GM23338 (cell line): ENCODE results near the gene KCNJ13. TPM values are rescaled to one million over a fixed set of nuclear protein-coding genes. Genes with fewer than 3 reads are reported as not detected.

Experiments
- CREB1 ChIP-seq: fragments of 250-450 bp; sonication (Bioruptor Pico); IDR thresholded peaks from 2 replicates; pipeline ENCODE4 v1.5.0; 2020; ENCODE audit warnings: low read depth, mild to moderate bottlenecking, moderate library complexity
- EZH2 ChIP-seq: fragments of 200-600 bp; sonication (generic); IDR thresholded peaks from one replicate; pipeline ENCODE4 v1.8.0; 2017; ENCODE audit warnings: antibody characterized with exemption, mild to moderate bottlenecking, low read depth; ENCODE audit not compliant: unreplicated experiment
- EZH2phosphoT487 ChIP-seq: fragments of 200-600 bp; sonication (generic); IDR thresholded peaks from one replicate; pipeline ENCODE4 v1.8.1; 2018; ENCODE audit warnings: antibody characterized with exemption; ENCODE audit not compliant: unreplicated experiment
- JUNB ChIP-seq: IDR thresholded peaks from one replicate; pipeline ENCODE4 v1.6.1; 2016; ENCODE audit warnings: antibody characterized with exemption; ENCODE audit not compliant: unreplicated experiment
- NANOG ChIP-seq: IDR thresholded peaks from 2 replicates; pipeline ENCODE4 v1.6.1; 2016; ENCODE audit warnings: antibody characterized with exemption, borderline replicate concordance
- POLR2AphosphoS5 ChIP-seq: IDR thresholded peaks from 2 replicates; pipeline ENCODE4 v1.6.1; 2016; ENCODE audit warnings: antibody characterized with exemption, low read depth
- STAT1 ChIP-seq: IDR thresholded peaks from one replicate; pipeline ENCODE4 v1.6.1; 2016; ENCODE audit warnings: antibody characterized with exemption; ENCODE audit not compliant: unreplicated experiment
- ZNF114 ChIP-seq: fragments of 250-450 bp; sonication (Bioruptor Pico); IDR thresholded peaks from 2 replicates; pipeline ENCODE4 v1.5.0; 2020; ENCODE audit warnings: mild to moderate bottlenecking, moderate library complexity
- ZNF331 ChIP-seq: fragments of 250-450 bp; sonication (Bioruptor Pico); IDR thresholded peaks from 2 replicates; pipeline ENCODE4 v1.5.0; 2020; ENCODE audit warnings: low read depth, mild to moderate bottlenecking, moderate library complexity
- polyA plus RNA-seq: library from polyadenylated mRNA; unstranded; fragments of >200 nt; fragmentation: Nextera tagmentation; extraction: Ambion mirVana; gene quantifications from 2 replicates; pipeline ENCODE4 v1.2.1, GENCODE V29; 2016
- total RNA-seq: library from RNA; depleted of rRNA; stranded (reverse); fragments of >200 nt; shearing (Covaris generic); gene quantifications from 2 replicates; pipeline ENCODE4 v1.2.3, GENCODE V29; 2014
- TF ChIP-seq, protein P1 (sequence below): fragments of 250-450 bp; sonication (Bioruptor Pico); IDR thresholded peaks from 2 replicates; pipeline ENCODE4 v1.5.0; 2020; ENCODE audit warnings: mild to moderate bottlenecking, moderate library complexity
- TF ChIP-seq, protein P2 (sequence below): IDR thresholded peaks from one replicate; pipeline ENCODE4 v1.6.1; 2018; ENCODE audit warnings: antibody characterized with exemption; ENCODE audit not compliant: unreplicated experiment
- TF ChIP-seq, protein P3 (sequence below): IDR thresholded peaks from 2 replicates; pipeline ENCODE4 v1.6.1; 2016; ENCODE audit warnings: antibody characterized with exemption

The KCNJ13 gene
- total and polyA plus RNA-seq, 2 experiments from 2014 or later: 0.37 TPM; not detected in 1

DNA sequence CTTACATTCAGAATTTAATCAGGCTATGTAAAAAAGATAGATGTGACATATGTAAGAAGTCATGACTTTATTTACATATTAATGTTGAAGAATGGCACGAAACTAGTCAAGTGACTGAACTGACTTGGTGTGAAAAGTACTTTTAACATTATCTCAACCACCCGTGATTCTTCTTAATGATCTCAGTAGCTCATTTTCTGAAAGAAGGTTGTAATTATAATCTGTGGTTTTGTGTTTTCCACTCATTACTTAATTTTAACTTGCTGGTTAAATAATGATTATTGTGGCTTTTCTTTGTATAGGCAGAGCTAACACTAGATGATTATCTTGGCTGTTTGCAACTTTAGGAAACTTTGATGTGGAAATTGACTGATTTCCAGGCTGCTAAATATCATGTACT, 18.5 kb downstream of the KCNJ13 start (continued):
- TF ChIP-seq, protein P1, sequence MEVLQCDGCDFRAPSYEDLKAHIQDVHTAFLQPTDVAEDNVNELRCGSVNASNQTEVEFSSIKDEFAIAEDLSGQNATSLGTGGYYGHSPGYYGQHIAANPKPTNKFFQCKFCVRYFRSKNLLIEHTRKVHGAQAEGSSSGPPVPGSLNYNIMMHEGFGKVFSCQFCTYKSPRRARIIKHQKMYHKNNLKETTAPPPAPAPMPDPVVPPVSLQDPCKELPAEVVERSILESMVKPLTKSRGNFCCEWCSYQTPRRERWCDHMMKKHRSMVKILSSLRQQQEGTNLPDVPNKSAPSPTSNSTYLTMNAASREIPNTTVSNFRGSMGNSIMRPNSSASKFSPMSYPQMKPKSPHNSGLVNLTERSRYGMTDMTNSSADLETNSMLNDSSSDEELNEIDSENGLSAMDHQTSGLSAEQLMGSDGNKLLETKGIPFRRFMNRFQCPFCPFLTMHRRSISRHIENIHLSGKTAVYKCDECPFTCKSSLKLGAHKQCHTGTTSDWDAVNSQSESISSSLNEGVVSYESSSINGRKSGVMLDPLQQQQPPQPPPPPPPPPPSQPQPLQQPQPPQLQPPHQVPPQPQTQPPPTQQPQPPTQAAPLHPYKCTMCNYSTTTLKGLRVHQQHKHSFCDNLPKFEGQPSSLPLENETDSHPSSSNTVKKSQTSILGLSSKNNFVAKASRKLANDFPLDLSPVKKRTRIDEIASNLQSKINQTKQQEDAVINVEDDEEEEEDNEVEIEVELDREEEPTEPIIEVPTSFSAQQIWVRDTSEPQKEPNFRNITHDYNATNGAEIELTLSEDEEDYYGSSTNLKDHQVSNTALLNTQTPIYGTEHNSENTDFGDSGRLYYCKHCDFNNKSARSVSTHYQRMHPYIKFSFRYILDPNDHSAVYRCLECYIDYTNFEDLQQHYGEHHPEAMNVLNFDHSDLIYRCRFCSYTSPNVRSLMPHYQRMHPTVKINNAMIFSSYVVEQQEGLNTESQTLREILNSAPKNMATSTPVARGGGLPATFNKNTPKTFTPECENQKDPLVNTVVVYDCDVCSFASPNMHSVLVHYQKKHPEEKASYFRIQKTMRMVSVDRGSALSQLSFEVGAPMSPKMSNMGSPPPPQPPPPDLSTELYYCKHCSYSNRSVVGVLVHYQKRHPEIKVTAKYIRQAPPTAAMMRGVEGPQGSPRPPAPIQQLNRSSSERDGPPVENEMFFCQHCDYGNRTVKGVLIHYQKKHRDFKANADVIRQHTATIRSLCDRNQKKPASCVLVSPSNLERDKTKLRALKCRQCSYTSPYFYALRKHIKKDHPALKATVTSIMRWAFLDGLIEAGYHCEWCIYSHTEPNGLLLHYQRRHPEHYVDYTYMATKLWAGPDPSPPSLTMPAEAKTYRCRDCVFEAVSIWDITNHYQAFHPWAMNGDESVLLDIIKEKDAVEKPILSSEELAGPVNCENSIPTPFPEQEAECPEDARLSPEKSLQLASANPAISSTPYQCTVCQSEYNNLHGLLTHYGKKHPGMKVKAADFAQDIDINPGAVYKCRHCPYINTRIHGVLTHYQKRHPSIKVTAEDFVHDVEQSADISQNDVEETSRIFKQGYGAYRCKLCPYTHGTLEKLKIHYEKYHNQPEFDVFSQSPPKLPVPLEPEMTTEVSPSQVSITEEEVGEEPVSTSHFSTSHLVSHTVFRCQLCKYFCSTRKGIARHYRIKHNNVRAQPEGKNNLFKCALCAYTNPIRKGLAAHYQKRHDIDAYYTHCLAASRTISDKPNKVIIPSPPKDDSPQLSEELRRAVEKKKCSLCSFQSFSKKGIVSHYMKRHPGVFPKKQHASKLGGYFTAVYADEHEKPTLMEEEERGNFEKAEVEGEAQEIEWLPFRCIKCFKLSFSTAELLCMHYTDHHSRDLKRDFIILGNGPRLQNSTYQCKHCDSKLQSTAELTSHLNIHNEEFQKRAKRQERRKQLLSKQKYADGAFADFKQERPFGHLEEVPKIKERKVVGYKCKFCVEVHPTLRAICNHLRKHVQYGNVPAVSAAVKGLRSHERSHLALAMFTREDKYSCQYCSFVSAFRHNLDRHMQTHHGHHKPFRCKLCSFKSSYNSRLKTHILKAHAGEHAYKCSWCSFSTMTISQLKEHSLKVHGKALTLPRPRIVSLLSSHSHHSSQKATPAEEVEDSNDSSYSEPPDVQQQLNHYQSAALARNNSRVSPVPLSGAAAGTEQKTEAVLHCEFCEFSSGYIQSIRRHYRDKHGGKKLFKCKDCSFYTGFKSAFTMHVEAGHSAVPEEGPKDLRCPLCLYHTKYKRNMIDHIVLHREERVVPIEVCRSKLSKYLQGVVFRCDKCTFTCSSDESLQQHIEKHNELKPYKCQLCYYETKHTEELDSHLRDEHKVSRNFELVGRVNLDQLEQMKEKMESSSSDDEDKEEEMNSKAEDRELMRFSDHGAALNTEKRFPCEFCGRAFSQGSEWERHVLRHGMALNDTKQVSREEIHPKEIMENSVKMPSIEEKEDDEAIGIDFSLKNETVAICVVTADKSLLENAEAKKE: no peak
- TF ChIP-seq STAT1 (no peak), JUNB (no peak), EZH2phosphoT487 (no peak), POLR2AphosphoS5 (no peak), EZH2 (no peak), NANOG (no peak), ZNF114 (no peak), CREB1 (no peak), ZNF331 (CRISPR knock-in tag) (no peak)
- TF ChIP-seq, protein P2, sequence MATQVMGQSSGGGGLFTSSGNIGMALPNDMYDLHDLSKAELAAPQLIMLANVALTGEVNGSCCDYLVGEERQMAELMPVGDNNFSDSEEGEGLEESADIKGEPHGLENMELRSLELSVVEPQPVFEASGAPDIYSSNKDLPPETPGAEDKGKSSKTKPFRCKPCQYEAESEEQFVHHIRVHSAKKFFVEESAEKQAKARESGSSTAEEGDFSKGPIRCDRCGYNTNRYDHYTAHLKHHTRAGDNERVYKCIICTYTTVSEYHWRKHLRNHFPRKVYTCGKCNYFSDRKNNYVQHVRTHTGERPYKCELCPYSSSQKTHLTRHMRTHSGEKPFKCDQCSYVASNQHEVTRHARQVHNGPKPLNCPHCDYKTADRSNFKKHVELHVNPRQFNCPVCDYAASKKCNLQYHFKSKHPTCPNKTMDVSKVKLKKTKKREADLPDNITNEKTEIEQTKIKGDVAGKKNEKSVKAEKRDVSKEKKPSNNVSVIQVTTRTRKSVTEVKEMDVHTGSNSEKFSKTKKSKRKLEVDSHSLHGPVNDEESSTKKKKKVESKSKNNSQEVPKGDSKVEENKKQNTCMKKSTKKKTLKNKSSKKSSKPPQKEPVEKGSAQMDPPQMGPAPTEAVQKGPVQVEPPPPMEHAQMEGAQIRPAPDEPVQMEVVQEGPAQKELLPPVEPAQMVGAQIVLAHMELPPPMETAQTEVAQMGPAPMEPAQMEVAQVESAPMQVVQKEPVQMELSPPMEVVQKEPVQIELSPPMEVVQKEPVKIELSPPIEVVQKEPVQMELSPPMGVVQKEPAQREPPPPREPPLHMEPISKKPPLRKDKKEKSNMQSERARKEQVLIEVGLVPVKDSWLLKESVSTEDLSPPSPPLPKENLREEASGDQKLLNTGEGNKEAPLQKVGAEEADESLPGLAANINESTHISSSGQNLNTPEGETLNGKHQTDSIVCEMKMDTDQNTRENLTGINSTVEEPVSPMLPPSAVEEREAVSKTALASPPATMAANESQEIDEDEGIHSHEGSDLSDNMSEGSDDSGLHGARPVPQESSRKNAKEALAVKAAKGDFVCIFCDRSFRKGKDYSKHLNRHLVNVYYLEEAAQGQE: no peak
- TF ChIP-seq, protein P3, sequence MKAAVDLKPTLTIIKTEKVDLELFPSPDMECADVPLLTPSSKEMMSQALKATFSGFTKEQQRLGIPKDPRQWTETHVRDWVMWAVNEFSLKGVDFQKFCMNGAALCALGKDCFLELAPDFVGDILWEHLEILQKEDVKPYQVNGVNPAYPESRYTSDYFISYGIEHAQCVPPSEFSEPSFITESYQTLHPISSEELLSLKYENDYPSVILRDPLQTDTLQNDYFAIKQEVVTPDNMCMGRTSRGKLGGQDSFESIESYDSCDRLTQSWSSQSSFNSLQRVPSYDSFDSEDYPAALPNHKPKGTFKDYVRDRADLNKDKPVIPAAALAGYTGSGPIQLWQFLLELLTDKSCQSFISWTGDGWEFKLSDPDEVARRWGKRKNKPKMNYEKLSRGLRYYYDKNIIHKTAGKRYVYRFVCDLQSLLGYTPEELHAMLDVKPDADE: no peak
